Pancreas (tissue), 10 donors: Measurements from ENCODE around the gene TTLL13. TPM values are rescaled to one million over a fixed set of nuclear protein-coding genes. Genes with fewer than 3 reads are reported as not detected.
A peak's percentile ranks its signal among the peaks of the same experiment; 100 is the strongest.
"Not testable (repeated sequence)": the region's sequence is repeated elsewhere in the genome, so short reads cannot be mapped to it uniquely, and the experiment has no call there.

Experiments
- ATAC-seq, 4 donors: fragments of 200-7000 bp; cut with Tn5 transposase; one replicate each; pipeline versions ENCODE4 v1.8.0 to v1.9.1; 2020; ENCODE audit warnings: mild to moderate bottlenecking in 4 of 4, moderate library complexity in 4 of 4
- DNase-seq, 6 donors: peaks; one replicate each; pipeline ENCODE4 v3.0.0-alpha.2; 2020
- FAIRE-seq: peaks from 2 replicates; lab custom pipeline; 2012; peaks lifted over from hg19 to GRCh38; lab: Jason Lieb, UNC
- H3K27ac ChIP-seq, 4 donors: fragments of 200-600 bp; sonication (generic); 1 replicate in 3 of 4; 2 replicates in 1 of 4; pipeline versions ENCODE4 v1.5.0 to v1.8.0; 2020
- H3K27me3 ChIP-seq, 4 donors: fragments of 200-600 bp; one replicate each; pipeline ENCODE4 v1.8.0; 2021
- H3K36me3 ChIP-seq, 3 donors: fragments of 200-600 bp; sonication (generic) in 1 of 3; one replicate each; pipeline versions ENCODE4 v1.5.0 to v1.8.0; 2020 to 2021
- H3K4me1 ChIP-seq, 3 donors: fragments of 200-600 bp; one replicate each; pipeline ENCODE4 v1.8.0; 2021
- H3K4me3 ChIP-seq, 4 donors: fragments of 200-600 bp; sonication (generic) in 2 of 4; one replicate each; pipeline versions ENCODE4 v1.5.0 to v1.8.0; 2020 to 2021
- H3K9me3 ChIP-seq, 4 donors: fragments of 200-600 bp; one replicate each; pipeline ENCODE4 v1.8.0; 2021
- CTCF ChIP-seq, 4 donors: fragments of 200-600 bp; sonication (generic) in 3 of 4; IDR thresholded peaks; one replicate each; pipeline versions ENCODE4 v1.5.0 to v1.8.0; 2021; ENCODE audit warnings: antibody characterized with exemption in 4 of 4
- WGBS, 2 donors: extraction: QIAGEN DNeasy Blood & Tissue Kit; methylation state at CpG; one replicate each; pipeline ENCODE4 v1.1.7; 2013; 5-methylcytosine and 5-hydroxymethylcytosine counted together
- intact Hi-C, 3 donors: fragments of 100-400 bp; cut with DNase I; formaldehyde crosslinking; loops; one replicate each; pipeline versions ENCODE4 v1.11.1 to v1.14.2; 2022
- polyA plus RNA-seq, 2 donors: library from polyadenylated mRNA; stranded (reverse); fragments of 200-250 nt; gene quantifications; one replicate each; pipeline ENCODE4 v1.2.3, GENCODE V29; 2013
- total RNA-seq, 6 donors: library from RNA; stranded (reverse); fragmentation: NEBNext Ultra II Directional in 4 of 6; extraction: Animal tissue kit (Norgen Biotek cat#: 25700) in 4 of 6; gene quantifications; one replicate each; pipeline versions ENCODE4 v1.2.1 to v1.2.4, GENCODE V29; 2021 to 2023
- donor health status: healthy with polysubstance abuse.
- donor health status: DM: no; HTN: no; CAD: no; lungs with moderate emphysema.
- donor health status: DM: no; HTN: no; CAD: no.
- donor health status: control.
- donor health status: control.
- donor health status: Bipolar disorder and iron deficiency.
- donor health status: DM: yes; HTN: yes; CAD: no.
- donor health status: DM: no; HTN: no; CAD: no.
- donor health status: DM: no; HTN: no; CAD: no.
- donor health status: DM: yes; HTN: yes; CAD: no.

Gene TTLL13
- total and polyA plus RNA-seq, 8 donors = 0.19 to 2.4 (median 0.43) TPM; not detected in 2

- Histone ChIP-seq H3K4me3 (no peak overlapping the region), H3K4me1 (peaks cover 0 to 1% (median 0%) of the 10 kb centered on the region in 3 donors), H3K9me3 (no peaks in the 10 kb centered on the region), H3K36me3 (no peaks in the 10 kb centered on the region), H3K27ac (no peak overlapping the region), H3K27me3 (no peaks in the 10 kb centered on the region)
- FAIRE-seq = no peak
- 53 to 57% methylated on average over 5 of the region's 5 CpGs for WGBS, 2 donors
- TF ChIP-seq CTCF (IDR thresholded peaks at IDR 0.05) = no peak
- no peak for ATAC-seq
- no peak for DNase-seq
- intact Hi-C loops = no loop called here
Measured at GRCh38 chr15:90287101-90287500, 37.7 kb downstream of the TTLL13 start.

DNA sequence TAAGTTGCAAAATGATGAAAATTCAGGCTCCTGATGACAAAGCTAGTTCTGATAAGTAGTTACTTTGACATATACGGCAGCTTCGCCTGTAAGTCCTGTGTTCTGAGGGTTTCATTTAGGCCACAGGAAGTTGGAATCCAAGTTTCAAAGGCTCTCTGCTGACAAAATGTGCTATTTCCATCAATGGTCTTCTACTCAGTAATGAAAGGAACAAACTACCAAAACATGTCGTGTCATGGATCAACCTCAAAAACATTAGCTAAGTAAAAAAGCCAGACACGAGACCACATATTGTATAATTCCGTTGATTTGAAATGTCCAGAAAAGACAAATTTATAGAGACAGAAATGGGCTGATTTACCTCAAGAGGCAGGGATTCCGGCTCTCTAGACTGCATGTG lies 38.6 kb downstream of the TTLL13 start:
- intact Hi-C loops = no loop called here
- no peaks in the 10 kb centered on the region for H3K9me3 ChIP-seq
- no peak for FAIRE-seq
- DNase-seq = no peak
- no peak for TF ChIP-seq CTCF (IDR thresholded peaks at IDR 0.05)
- no peak overlapping the region for H3K27ac ChIP-seq
- ATAC-seq = no peak
- H3K4me1 ChIP-seq = no peaks in the 10 kb centered on the region
- no peak overlapping the region for H3K4me3 ChIP-seq
- H3K36me3 ChIP-seq = no peaks in the 10 kb centered on the region
- no peaks in the 10 kb centered on the region for H3K27me3 ChIP-seq
- WGBS, 2 donors = 88 to 91% methylated on average over 6 of the region's 6 CpGs

DNA sequence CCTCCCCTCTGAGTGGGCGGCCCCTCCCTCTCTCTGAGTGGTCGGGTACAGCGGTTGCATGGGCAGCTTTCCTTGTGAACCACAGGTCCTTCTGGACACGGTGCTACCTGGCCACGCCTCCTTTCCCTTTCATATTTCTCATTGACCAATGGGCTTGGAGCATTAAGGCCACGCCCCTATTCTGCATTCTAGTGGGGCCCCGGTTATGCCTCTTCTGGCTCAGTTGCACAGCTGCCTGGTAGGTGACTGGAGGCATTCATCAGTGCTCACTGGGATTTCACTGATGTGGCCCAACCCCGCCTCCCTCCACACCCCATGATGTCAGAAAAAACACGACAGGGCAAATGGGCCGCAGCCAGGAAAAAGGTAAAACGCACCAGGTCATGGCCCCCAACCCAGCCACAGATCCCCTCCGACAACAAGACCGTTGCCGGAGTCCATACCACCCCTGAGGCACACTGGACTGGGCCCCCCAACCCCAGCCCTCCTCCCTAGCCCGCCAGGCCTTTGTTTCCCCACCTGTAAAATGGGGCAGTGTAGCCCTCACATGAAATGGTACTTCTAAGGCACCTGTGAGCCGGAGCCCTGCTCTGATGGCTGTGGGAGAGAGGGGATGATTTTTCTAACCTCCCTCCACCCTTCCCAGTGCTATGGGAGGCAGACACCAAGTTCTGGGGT lies 42.5 kb downstream of the TTLL13 start:
- DNase-seq (peak in 4 of 6 donors; percentile 47 to 64 (median 50)), FAIRE-seq (no peak), ATAC-seq (peak in 1 of 4 donors; percentile 10)
- Histone ChIP-seq H3K4me1 (peaks cover 0 to 10% (median 8%) of the 10 kb centered on the region in 3 donors), H3K9me3 (no peaks in the 10 kb centered on the region), H3K27me3 (no peaks in the 10 kb centered on the region), H3K27ac (no peak overlapping the region), H3K4me3 (no peak overlapping the region), H3K36me3 (no peaks in the 10 kb centered on the region)
- WGBS, 2 donors = 65 to 73% methylated on average over 16 of the region's 16 CpGs
- no peak for TF ChIP-seq CTCF (IDR thresholded peaks at IDR 0.05)
- intact Hi-C loops = no loop called here

DNA sequence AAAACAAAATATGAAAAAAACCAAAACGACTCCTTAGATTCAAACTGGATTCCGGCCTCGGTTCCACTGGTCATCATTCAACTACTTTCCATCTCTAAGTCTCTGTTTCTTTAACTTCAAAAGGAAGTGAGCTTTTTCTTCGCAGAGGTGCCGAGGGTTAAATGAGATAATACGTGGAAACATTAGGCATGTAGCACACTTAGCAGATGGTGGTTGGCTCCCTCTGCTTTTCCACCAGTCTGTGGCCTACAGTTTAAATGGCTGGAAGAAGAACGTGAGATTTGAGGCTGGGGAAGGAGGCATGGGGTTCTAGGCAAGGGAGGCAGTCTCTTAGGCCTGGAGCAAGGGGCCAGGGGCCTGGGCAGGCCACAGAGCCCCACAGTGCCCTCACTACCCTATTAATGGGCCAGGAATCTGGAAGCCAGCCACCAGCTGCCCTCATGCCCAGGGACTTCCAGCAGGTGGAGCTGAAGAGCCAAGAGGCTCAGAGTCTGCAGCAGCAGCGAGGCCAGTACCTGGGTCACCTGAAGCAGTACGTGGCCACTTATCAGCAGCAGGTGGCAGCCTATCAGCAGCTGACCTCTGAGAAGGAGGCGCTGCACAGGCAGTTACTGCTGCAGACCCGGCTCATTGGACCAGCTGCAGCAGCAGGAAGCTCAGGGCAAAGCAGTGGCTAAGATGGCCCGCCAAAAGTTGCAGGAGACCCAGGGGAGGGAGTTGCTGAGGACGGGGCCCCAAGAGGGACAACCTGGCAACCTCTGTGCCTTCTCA lies 43.9 kb downstream of the TTLL13 start:
- intact Hi-C loops, H3K27me3 ChIP-seq, H3K9me3 ChIP-seq, FAIRE-seq, H3K36me3 ChIP-seq: not testable (repeated sequence)
- peaks cover 0 to 14% (median 8%) of the 10 kb centered on the region in 3 donors for H3K4me1 ChIP-seq
- H3K4me3 ChIP-seq = peak overlapping the region in 3 of 4 donors; percentile 23 to 47 (median 41)
- WGBS, 2 donors = 32 to 35% methylated on average over 13 of the region's 13 CpGs
- DNase-seq = peak; percentile 93 to 98 (median 96)
- ATAC-seq = peak; percentile 92 to 99 (median 97)
- peak; percentile 77 to 95 (median 94) for TF ChIP-seq CTCF (IDR thresholded peaks at IDR 0.05)
- peak overlapping the region; percentile 52 to 76 (median 70) for H3K27ac ChIP-seq
